Effector memory CD4-positive, alpha-beta T cell (primary cell): ENCODE results near the gene PI4KB.

Experiments
- DNase-seq, 3 donors: peaks; one replicate each; pipeline ENCODE4 v3.0.0-alpha.2; 2020
- H3K27ac ChIP-seq: 2 replicates; pipeline ENCODE4 v1.7.0; 2013; ENCODE audit warnings: mild to moderate bottlenecking, low read length, moderate library complexity; ENCODE audit not compliant: insufficient read depth, poor library complexity, severe bottlenecking
- H3K27me3 ChIP-seq: replicated peaks from 2 replicates; pipeline ENCODE4 v1.7.0; 2013; ENCODE audit warnings: mild to moderate bottlenecking, low read length; ENCODE audit not compliant: insufficient read depth, control insufficient read depth, poor library complexity, severe bottlenecking
- H3K36me3 ChIP-seq: 2 replicates; pipeline ENCODE4 v1.7.0; 2013; ENCODE audit warnings: mild to moderate bottlenecking, low read length, moderate library complexity; ENCODE audit not compliant: control insufficient read depth, insufficient read depth
- H3K4me1 ChIP-seq: 2 replicates; pipeline ENCODE4 v1.7.0; 2013; ENCODE audit warnings: low read length, mild to moderate bottlenecking; ENCODE audit not compliant: control insufficient read depth, insufficient read depth, poor library complexity, severe bottlenecking
- H3K4me3 ChIP-seq: 2 replicates; pipeline ENCODE4 v1.7.0; 2013; ENCODE audit warnings: low read length, low read depth, mild to moderate bottlenecking; ENCODE audit not compliant: insufficient read depth, poor library complexity, severe bottlenecking
- H3K9me3 ChIP-seq: 2 replicates; pipeline ENCODE4 v1.7.0; 2013; ENCODE audit warnings: mild to moderate bottlenecking, low read length, moderate library complexity; ENCODE audit not compliant: control insufficient read depth
- total RNA-seq, 3 donors: gene quantifications; one replicate each; lab custom pipeline; 2026; lab: John Stamatoyannopoulos, UW

The PI4KB gene
- total RNA-seq: 92.8 to 127 (median 99.3) reads per million in 3 donors

DNA sequence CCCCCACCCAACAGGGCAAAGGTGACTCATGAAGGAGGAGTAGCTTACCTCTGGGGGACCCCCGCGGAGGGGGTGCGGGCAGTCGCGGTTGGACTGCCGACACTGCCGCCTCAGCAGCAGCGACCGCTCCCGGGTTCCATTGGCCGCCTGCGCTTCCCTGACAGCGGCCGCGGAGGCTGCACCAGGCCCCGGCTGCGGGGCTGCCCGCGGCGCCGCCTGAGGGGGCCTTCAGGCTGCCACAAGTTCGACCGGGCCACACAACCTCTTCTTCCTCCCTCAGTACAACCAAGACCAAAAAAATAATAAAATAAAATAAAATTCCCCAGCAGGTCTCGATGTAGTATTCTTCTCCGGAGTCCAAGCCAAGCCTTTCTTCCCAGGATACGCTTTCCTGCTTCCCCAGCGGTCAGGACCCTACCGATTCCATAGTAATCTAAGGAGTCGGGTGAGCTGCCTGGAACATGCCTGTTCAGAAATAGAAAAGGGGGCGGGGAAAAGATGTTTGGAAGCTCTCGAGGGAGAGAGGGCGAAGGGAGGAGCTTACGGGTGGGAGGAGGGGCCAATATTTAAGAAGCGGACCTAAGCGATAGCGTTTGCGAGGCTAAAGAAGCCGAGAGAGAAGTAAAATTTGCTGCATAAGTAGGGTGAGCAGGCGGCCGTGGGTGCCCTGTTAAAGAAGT, at the start of gene PI4KB:
PI4KB (minus strand) TSS at position 194 of the 680 bp plus-strand sequence. CDS start 10,935 bp downstream, outside the sequence.
- Histone ChIP-seq H3K4me1 (peaks cover 20% of the 10 kb centered on the region), H3K27me3 (no peaks in the 10 kb centered on the region), H3K4me3 (peak within 1 kb of the TSS; percentile 67), H3K36me3 (peaks cover 17% of the 10 kb centered on the region), H3K27ac (peak within 1 kb of the TSS; percentile 94), H3K9me3 (no peaks in the 10 kb centered on the region)
- DNase-seq: peak; percentile 76 to 84 (median 84)

DNA sequence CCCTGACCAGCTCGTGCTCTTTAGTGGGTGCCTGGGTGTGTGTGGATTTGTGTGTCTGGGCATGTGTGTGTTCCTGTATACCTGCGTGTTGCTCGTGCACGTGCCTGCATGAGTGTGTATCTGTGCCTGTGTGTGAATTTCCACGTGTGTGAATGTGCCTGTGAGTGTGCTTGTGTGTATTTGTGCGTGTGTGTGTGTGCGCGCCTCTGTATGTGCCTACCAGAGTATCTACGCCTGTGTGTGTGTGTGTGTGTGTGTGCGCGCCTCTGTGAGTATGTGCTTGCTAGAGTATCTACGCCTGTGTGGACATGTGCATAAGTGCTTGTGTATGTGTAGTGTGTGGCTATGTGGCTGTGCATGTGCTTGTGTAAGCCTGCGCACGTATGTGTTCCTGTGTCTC, 46.0 kb upstream of the PI4KB start:
- no peak for DNase-seq
- no peaks in the 10 kb centered on the region for H3K4me1 ChIP-seq
- no peaks in the 10 kb centered on the region for H3K9me3 ChIP-seq
- no peaks in the 10 kb centered on the region for H3K36me3 ChIP-seq
- H3K4me3 ChIP-seq: no peak overlapping the region
- H3K27ac ChIP-seq: no peak overlapping the region
- no peaks in the 10 kb centered on the region for H3K27me3 ChIP-seq

GRCh38 chr1:151372058-151372934, 45.1 kb upstream of the PI4KB start, which contains the start of gene SELENBP1:
TSS of gene SELENBP1 (minus strand) at chr1:151372705. CDS start at chr1:151372641, 64 bp downstream.
- H3K27ac ChIP-seq: no peak within 1 kb of the TSS
- H3K36me3 ChIP-seq: no peaks in the 10 kb centered on the region
- H3K4me1 ChIP-seq: no peaks in the 10 kb centered on the region
- H3K9me3 ChIP-seq: no peaks in the 10 kb centered on the region
- no peak for DNase-seq
- H3K27me3 ChIP-seq: no peaks in the 10 kb centered on the region
- no peak within 1 kb of the TSS for H3K4me3 ChIP-seq

DNA sequence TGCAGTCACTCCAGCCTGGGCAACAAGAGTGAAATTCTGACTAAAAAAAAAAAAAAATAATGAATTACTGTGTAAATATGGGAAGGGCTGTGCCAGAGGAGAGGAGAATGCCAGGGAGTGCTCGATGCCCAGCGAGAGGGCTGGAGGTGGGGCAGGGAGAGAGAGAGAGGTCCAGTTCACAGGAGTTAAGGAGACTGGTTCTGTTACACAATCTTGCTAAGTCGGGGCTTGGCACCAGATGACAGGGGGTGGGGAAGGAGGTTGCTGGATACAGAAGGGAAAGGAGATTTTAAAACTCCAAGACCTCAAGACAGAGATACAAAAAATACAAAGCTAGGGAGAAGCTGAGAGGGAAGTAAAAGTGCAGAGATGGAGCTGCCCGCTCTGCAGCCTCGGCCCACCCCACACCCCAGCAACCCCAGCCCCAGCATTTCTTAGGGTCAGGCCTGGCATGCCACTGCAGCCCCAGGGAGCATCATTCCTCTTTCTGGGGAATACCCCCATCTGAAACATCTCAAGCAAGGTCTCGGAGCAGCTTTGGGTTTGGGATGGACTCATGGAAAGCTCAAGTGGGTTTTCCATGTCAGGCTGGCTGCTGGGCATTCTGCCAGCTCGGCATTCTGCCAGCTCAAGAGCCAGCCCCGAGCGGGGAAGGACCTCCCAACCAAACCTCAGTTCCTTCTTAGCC, 44.3 kb upstream of the PI4KB start:
- Histone ChIP-seq H3K27me3 (no peaks in the 10 kb centered on the region), H3K4me3 (no peak overlapping the region), H3K36me3 (no peaks in the 10 kb centered on the region), H3K27ac (no peak overlapping the region), H3K9me3 (no peaks in the 10 kb centered on the region), H3K4me1 (no peaks in the 10 kb centered on the region)
- DNase-seq: no peak

DNA sequence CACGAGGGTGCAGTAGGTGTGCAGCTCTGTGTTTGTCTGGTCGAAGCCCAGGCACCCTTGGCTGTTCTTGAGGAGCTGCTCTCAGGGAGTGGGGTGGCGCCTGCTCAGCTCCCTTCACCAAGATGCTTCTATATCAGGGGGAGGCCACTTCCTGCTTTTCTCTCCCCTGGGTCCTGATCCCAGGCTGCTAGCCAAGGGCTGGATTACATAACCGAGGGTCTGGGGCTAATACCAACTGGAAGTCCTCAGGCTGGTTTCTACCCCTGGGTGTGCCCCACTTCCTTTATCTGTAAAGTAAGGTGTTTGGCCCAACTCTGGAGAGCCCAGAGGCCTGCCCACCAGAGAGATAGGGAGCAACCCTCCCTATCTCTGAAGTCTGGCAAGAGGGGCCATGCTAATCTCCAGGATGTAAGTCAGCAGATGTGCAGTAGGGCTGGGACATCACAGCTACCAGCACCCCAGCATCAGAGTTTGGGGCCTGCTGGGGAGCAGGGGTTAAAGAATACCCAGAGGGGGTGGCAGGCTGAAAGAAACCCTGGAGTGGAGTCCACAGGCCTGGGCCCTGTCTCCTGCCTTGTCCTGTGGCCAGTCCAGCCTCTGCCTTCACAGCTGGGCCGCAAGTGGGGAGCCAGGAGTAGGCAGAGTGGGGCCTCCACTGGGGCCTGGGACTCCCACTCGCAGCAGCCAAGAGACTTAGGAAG, 43.1 kb upstream of the PI4KB start:
- H3K4me1 ChIP-seq: no peaks in the 10 kb centered on the region
- no peaks in the 10 kb centered on the region for H3K36me3 ChIP-seq

DNA sequence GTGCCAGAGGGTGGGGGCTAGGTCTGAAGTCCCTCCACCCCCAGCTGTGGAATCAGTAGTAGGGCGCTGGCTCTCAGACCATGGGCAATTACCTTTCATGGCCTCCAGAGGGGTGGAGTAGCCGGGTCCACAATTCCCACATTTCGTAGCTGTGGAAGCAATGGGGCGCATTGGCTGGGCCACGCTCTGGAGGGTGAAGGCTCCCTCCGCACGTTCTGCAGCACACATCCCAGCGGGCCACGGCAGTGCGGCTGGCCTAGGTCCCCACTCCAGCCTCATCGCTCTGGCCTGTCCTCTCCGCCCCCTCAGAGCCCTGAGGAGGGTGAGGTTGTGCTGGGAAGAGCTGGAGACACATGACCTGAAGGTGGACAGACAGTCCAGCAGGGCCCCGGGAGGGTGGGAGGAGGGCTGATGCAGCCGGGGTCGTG, 42.4 kb upstream of the PI4KB start:
- no peak overlapping the region for H3K4me3 ChIP-seq
- DNase-seq: no peak
- no peaks in the 10 kb centered on the region for H3K4me1 ChIP-seq
- H3K27me3 ChIP-seq: no peaks in the 10 kb centered on the region
- no peak overlapping the region for H3K27ac ChIP-seq
- H3K36me3 ChIP-seq: no peaks in the 10 kb centered on the region
- no peaks in the 10 kb centered on the region for H3K9me3 ChIP-seq

More for the DNA sequence above, 43.1 kb upstream of the PI4KB start:
- Histone ChIP-seq H3K4me3 (no peak overlapping the region), H3K27ac (no peak overlapping the region), H3K9me3 (no peaks in the 10 kb centered on the region), H3K27me3 (no peaks in the 10 kb centered on the region)
- DNase-seq: no peak

- H3K4me3 ChIP-seq: no peak overlapping the region
- no peak overlapping the region for H3K27ac ChIP-seq
- H3K36me3 ChIP-seq: no peaks in the 10 kb centered on the region
- H3K9me3 ChIP-seq: no peaks in the 10 kb centered on the region
- no peaks in the 10 kb centered on the region for H3K4me1 ChIP-seq
- no peaks in the 10 kb centered on the region for H3K27me3 ChIP-seq
- DNase-seq: no peak
These were observed 42.0 kb upstream of the PI4KB start for GRCh38 chr1:151369302-151369610.

DNA sequence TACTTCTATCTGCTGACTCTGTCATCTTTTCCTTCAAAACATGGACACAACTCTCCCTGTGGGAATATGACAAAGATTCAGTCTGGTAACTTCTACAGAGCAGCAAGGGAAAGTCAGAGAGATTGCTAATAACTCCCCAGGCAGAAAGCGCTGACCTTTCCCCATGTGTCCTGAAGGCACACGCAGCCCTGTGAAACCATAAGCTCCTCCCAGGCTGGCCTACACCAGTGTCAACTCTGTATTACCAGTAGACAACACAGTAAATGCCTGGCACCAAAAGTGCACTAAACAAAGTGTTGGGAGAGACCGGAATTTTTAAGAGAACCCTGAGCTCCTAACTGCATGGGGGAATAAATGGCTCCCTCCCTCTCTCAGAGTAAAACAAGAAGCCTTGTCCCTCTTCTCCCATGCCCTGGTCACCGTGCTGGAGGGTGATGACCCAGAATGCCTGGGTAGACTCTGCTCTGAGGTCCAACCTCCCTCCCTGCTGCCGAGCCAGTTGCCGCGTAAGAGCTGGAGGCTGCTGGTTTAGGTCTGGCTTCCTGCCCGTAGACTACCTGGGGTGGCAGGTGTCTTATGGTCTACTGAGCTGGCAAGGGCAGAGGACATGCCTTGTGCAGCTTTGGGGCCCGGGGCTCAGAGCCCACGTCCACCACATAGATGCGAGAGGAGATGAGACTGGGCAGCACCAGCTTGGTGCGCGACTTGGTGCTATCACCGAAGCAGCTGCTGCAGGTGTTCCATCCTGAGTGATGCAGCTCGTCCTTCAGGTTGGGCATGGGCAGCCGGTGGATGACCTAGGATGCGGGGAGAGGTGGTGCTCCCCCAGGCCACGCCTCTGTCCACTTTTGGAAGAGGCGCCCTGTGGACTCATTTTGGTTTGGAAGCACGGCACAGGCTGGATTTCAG, 41.4 kb upstream of the PI4KB start:
- H3K4me3 ChIP-seq: no peak overlapping the region
- DNase-seq: no peak
- H3K4me1 ChIP-seq: no peaks in the 10 kb centered on the region
- no peaks in the 10 kb centered on the region for H3K27me3 ChIP-seq
- H3K27ac ChIP-seq: no peak overlapping the region
- no peaks in the 10 kb centered on the region for H3K9me3 ChIP-seq
- H3K36me3 ChIP-seq: no peaks in the 10 kb centered on the region
